ENCODE results near the gene KDM4D.

DNA sequence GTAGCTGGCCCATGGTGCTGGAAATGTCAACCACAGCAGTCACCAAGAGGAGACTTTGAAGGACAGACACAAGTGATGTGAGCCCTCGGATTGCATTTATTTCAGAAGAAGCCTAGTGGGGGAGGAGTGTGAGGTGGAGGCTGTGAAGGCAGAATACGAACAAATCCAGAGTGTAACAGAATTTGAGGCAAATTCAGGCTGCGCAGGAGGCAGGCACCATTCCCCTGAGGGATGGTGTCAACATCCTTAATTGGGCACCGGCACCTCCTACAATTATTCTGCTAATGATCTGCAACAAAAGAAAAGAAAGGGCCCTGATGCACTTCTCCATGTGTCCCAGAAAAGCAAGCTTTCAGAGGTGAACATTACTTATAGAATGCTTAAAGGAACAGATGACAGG lies 32.4 kb upstream of the KDM4D start:
- no peak for TF ChIP-seq POLR2A (IDR thresholded peaks at IDR 0.05)
- no peak for TF ChIP-seq CTCF (IDR thresholded peaks at IDR 0.05)
- no peak for TF ChIP-seq POLR2AphosphoS5 (IDR thresholded peaks at IDR 0.05)

Measured in suprapubic skin (tissue), 4 donors.